NCI-H128 (cell line): ENCODE measurements around the gene RND2.

ENCODE experiments used
- DNase-seq: peaks from one replicate; lab custom pipeline; 2025; ENCODE audit not compliant: unreplicated experiment; lab: John Stamatoyannopoulos, UW

RND2 gene

GRCh38 chr17:43006639-43007551 lies 18.1 kb upstream of the RND2 start, which contains the start of gene IFI35:
Gene IFI35 (plus strand): TSS chr17:43006784. CDS start chr17:43006948, 164 bp downstream.
- DNase-seq = peak; percentile 7

- no peak for DNase-seq
These were observed 14.2 kb upstream of the RND2 start for GRCh38 chr17:43010667-43011308.

- no peak for DNase-seq
These were observed 13.1 kb upstream of the RND2 start for GRCh38 chr17:43011728-43012472.

- no peak for DNase-seq
These were observed 11.7 kb upstream of the RND2 start for GRCh38 chr17:43013296-43013695.

GRCh38 chr17:43014020-43014648 lies 10.9 kb upstream of the RND2 start:
- no peak for DNase-seq

- no peak for DNase-seq
These were observed 10.1 kb upstream of the RND2 start for GRCh38 chr17:43014649-43015542.

- no peak for DNase-seq
These were observed 9.5 kb upstream of the RND2 start for GRCh38 chr17:43015579-43015978.

- no peak for DNase-seq
These were observed 8.8 kb upstream of the RND2 start for GRCh38 chr17:43016216-43016615.

- no peak for DNase-seq
These were observed 6.8 kb upstream of the RND2 start for GRCh38 chr17:43018008-43018853.

GRCh38 chr17:43018932-43019331 lies 6.1 kb upstream of the RND2 start:
- no peak for DNase-seq

GRCh38 chr17:43019418-43019817 lies 5.6 kb upstream of the RND2 start:
- DNase-seq = no peak

- no peak for DNase-seq
These were observed 4.9 kb upstream of the RND2 start for GRCh38 chr17:43020030-43020621.

GRCh38 chr17:43020789-43021740 lies 4.0 kb upstream of the RND2 start:
- DNase-seq = no peak

GRCh38 chr17:43021741-43022512 lies 3.1 kb upstream of the RND2 start, which contains the start of gene VAT1:
Gene VAT1 (minus strand): TSS chr17:43022385. CDS start chr17:43022322, 63 bp downstream.
- peak; percentile 18 for DNase-seq

- DNase-seq = no peak
These were observed 243 bp downstream of the RND2 start for GRCh38 chr17:43025290-43025657.

GRCh38 chr17:43025766-43026537 lies 921 bp downstream of the RND2 start:
- DNase-seq = no peak
